CD14-positive monocyte (primary cell): ENCODE data around the gene HSF4. TPM values are rescaled to one million over a fixed set of nuclear protein-coding genes. Genes with fewer than 3 reads are reported as not detected.

Experiments used
- DNase-seq, 3 donors: peaks; one replicate each; pipeline ENCODE4 v3.0.0-alpha.2; 2011 to 2022
- H2AFZ ChIP-seq: 2 replicates; pipeline ENCODE4 v1.6.0; 2012; ENCODE audit warnings: mild to moderate bottlenecking, low read depth, low read length, inconsistent platforms; ENCODE audit not compliant: insufficient read depth, poor library complexity, severe bottlenecking
- H3K27ac ChIP-seq, 2 donors: 1 replicate in 1 of 2; 2 replicates in 1 of 2; pipeline ENCODE4 v1.5.1; 2012 to 2013; ENCODE audit warnings: low read length in 2 of 2, control low read depth in 1 of 2, inconsistent platforms in 1 of 2, low read depth in 1 of 2, mild to moderate bottlenecking in 1 of 2
- H3K27me3 ChIP-seq, 2 donors: one replicate each; pipeline versions ENCODE4 v1.6.0 to v1.6.1; 2011 to 2013; ENCODE audit warnings: low read length in 2 of 2; ENCODE audit not compliant: control insufficient read depth in 2 of 2, insufficient read depth in 2 of 2
- H3K36me3 ChIP-seq, 2 donors: replicated peaks in 1 of 2; 1 replicate in 1 of 2; 2 replicates in 1 of 2; pipeline versions ENCODE4 v1.5.1 to v1.6.1; 2012 to 2013; ENCODE audit warnings: low read length in 2 of 2, control low read depth in 1 of 2, inconsistent platforms in 1 of 2, mild to moderate bottlenecking in 1 of 2; ENCODE audit not compliant: insufficient read depth in 2 of 2, control insufficient read depth in 1 of 2
- H3K4me1 ChIP-seq, 2 donors: 1 replicate in 1 of 2; 2 replicates in 1 of 2; pipeline versions ENCODE4 v1.5.1 to v1.6.1; 2012 to 2013; ENCODE audit warnings: low read length in 2 of 2, control low read depth in 1 of 2, inconsistent platforms in 1 of 2, mild to moderate bottlenecking in 1 of 2, moderate library complexity in 1 of 2; ENCODE audit not compliant: insufficient read depth in 2 of 2, control insufficient read depth in 1 of 2
- H3K4me2 ChIP-seq: replicated peaks from 2 replicates; pipeline ENCODE3; 2012; ENCODE audit warnings: low read length, moderate library complexity, mild to moderate bottlenecking; ENCODE audit not compliant: poor library complexity, severe bottlenecking; ENCODE audit errors: extremely low read depth
- H3K4me3 ChIP-seq, 3 experiments: fragments of 200-600 bp in 1 of 3; sonication (generic) in 1 of 3; replicated peaks in 1 of 3; 1 replicate in 2 of 3; 2 replicates in 1 of 3; pipeline ENCODE4 v1.5.1; 2011 to 2013; ENCODE audit warnings: low read length in 3 of 3, mild to moderate bottlenecking in 3 of 3, control low read depth in 2 of 3, low read depth in 2 of 3, inconsistent platforms in 1 of 3, moderate library complexity in 1 of 3
- H3K79me2 ChIP-seq: 2 replicates; pipeline ENCODE4 v1.6.0; 2012; ENCODE audit warnings: mild to moderate bottlenecking, control low read depth, inconsistent platforms, low read length, moderate library complexity; ENCODE audit not compliant: insufficient read depth
- H3K9ac ChIP-seq: 2 replicates; pipeline ENCODE4 v1.6.0; 2017; ENCODE audit warnings: low read length, mild to moderate bottlenecking; ENCODE audit not compliant: insufficient read depth, poor library complexity, severe bottlenecking
- H3K9me3 ChIP-seq, 2 donors: replicated peaks in 1 of 2; 1 replicate in 1 of 2; 2 replicates in 1 of 2; pipeline versions ENCODE4 v1.5.1 to v1.6.1; 2012 to 2013; ENCODE audit warnings: low read length in 2 of 2, control low read depth in 1 of 2; ENCODE audit not compliant: control insufficient read depth in 1 of 2, insufficient read depth in 1 of 2
- H4K20me1 ChIP-seq: 2 replicates; pipeline ENCODE4 v1.6.0; 2012; ENCODE audit warnings: mild to moderate bottlenecking, low read length, control low read depth, moderate library complexity; ENCODE audit not compliant: insufficient read depth
- H3K27ac Mint-ChIP-seq, 7 donors: one replicate each; pipeline ENCODE4 v1.8.0; 2020; ENCODE audit warnings: mild to moderate bottlenecking in 7 of 7, mixed read lengths in 7 of 7, moderate library complexity in 6 of 7, inconsistent platforms in 2 of 7
- H3K27me3 Mint-ChIP-seq, 3 donors: one replicate each; pipeline ENCODE4 v1.8.0; 2021 to 2022; ENCODE audit warnings: low read depth in 3 of 3, mild to moderate bottlenecking in 3 of 3, mixed read lengths in 3 of 3, moderate library complexity in 3 of 3, inconsistent platforms in 1 of 3
- H3K36me3 Mint-ChIP-seq, 2 donors: one replicate each; pipeline ENCODE4 v1.8.0; 2020; ENCODE audit warnings: mixed read lengths in 2 of 2, inconsistent platforms in 1 of 2, mild to moderate bottlenecking in 1 of 2
- H3K4me1 Mint-ChIP-seq: one replicate; pipeline ENCODE4 v1.8.0; 2020; ENCODE audit warnings: mild to moderate bottlenecking, mixed read lengths
- H3K4me3 Mint-ChIP-seq, 2 donors: one replicate each; pipeline ENCODE4 v1.8.0; 2020; ENCODE audit warnings: mild to moderate bottlenecking in 2 of 2, mixed read lengths in 2 of 2, moderate library complexity in 1 of 2
- H3K9me3 Mint-ChIP-seq, 7 donors: one replicate each; pipeline ENCODE4 v1.8.0; 2020 to 2022; ENCODE audit warnings: mixed read lengths in 7 of 7, mild to moderate bottlenecking in 6 of 7, moderate library complexity in 6 of 7, inconsistent platforms in 2 of 7
- CTCF ChIP-seq: fragments of 200-600 bp; IDR thresholded peaks from one replicate; pipeline ENCODE4 v1.8.0; 2022; ENCODE audit warnings: antibody characterized with exemption, mild to moderate bottlenecking
- WGBS: methylation state at CpG from one replicate; pipeline ENCODE4 v1.1.5; 2013; ENCODE audit warnings: missing lambda C conversion rate; ENCODE audit not compliant: insufficient coverage; 5-methylcytosine and 5-hydroxymethylcytosine counted together
- intact Hi-C, 2 donors: fragments of 100-400 bp; cut with micrococcal nuclease; formaldehyde crosslinking; loops; one replicate each; pipeline versions ENCODE4 v1.15.0 to v1.15.1; 2023
- polyA plus RNA-seq, 3 donors: library from polyadenylated mRNA; depleted of rRNA in 1 of 3; unstranded in 2 of 3; stranded (reverse) in 1 of 3; fragments of 300-500 nt in 2 of 3; fragments of >200 nt in 1 of 3; fragmentation: Illumina TruSeq in 2 of 3; gene quantifications; 1 replicate in 2 of 3; 2 replicates in 1 of 3; pipeline ENCODE4 v1.2.3, GENCODE V29; 2012 to 2021

HSF4 gene
- polyA plus RNA-seq, 3 donors, result 53.4 TPM; not detected in 2

DNA sequence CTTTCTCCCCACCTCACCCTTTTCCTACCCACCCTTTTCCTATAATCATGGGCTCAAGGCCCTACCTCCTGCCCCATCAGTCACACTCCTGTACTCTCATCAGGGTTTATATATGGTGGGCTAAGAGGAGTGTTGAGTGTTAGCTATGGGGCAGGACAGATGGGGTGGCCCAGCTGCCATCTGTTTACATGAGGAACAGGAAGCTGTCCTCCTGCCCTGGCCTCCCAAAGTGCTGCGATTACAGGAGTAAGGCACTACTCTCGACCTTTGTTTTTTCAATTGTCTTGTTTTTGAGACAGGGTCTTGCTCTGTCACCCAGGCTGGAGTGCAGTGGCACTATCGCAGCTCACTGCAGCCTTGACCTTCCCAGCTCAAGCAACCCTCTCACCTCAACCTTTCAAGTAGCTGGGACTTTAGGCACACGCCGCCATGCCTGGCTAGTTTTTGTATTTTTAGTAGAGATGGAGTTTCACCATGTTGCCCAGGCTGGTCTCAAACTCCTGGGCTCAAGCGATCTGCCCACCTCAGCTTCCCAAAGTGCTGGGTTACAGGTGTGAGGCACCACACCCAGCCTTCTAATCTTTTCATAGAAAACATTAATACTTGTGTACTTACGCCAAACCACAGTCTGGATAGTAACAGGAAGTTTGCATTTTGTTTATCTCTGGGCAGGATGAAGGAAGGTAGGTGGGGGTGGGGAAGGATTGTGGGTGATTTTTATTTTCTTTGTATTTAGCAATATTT is 6.5 kb upstream of the HSF4 start:
- intact Hi-C loops, result loop anchor here (5.0 kb wide), 2 partner anchors 141 to 201 kb away; no protein-coding TSS in a partner anchor

More for the DNA sequence above, 6.5 kb upstream of the HSF4 start:
- peak overlapping the region in 1 of 3 experiments; percentile 14 for H3K4me3 ChIP-seq
- Mint-ChIP-seq H3K27me3 (peaks cover 50 to 63% (median 52%) of the 10 kb centered on the region in 3 donors), H3K9me3 (peaks cover 0 to 14% (median 7%) of the 10 kb centered on the region in 7 donors), H3K4me1 (peaks cover 60% of the 10 kb centered on the region), H3K36me3 (peaks cover 10 to 12% of the 10 kb centered on the region in 2 donors), H3K27ac (peak overlapping the region in 6 of 7 donors; percentile 5 to 76 (median 36)), H3K4me3 (peak overlapping the region; percentile 39 to 91)
- peak overlapping the region; percentile 99 for H3K4me2 ChIP-seq
- DNase-seq, result no peak
- no peak overlapping the region for H3K9ac ChIP-seq
- no peaks in the 10 kb centered on the region for H3K79me2 ChIP-seq
- H3K27ac ChIP-seq, result no peak overlapping the region
- peaks cover 53 to 64% of the 10 kb centered on the region in 2 donors for H3K4me1 ChIP-seq
- H2AFZ ChIP-seq, result no peak overlapping the region
- peaks cover 13 to 43% of the 10 kb centered on the region in 2 donors for H3K27me3 ChIP-seq
- TF ChIP-seq CTCF, result no peak
- H3K9me3 ChIP-seq, result peaks cover 0 to 9% of the 10 kb centered on the region in 2 donors
- WGBS, result 71% methylated on average over 2 of the region's 7 CpGs
- H4K20me1 ChIP-seq, result peaks cover 83% of the 10 kb centered on the region
- no peaks in the 10 kb centered on the region for H3K36me3 ChIP-seq
